Natural killer cell (primary cell): ENCODE data around the gene LAMA4. TPM values are rescaled to one million over a fixed set of nuclear protein-coding genes. Genes with fewer than 3 reads are reported as not detected.

Experiments used
- ATAC-seq, 3 donors: fragments of 150-1000 bp in 2 of 3; fragments of 200-7000 bp in 1 of 3; cut with Tn5 transposase; 1 replicate in 1 of 3; 2 replicates in 2 of 3; pipeline ENCODE4 v1.10.0; 2021; ENCODE audit warnings: mild to moderate bottlenecking in 2 of 3, moderate library complexity in 2 of 3
- DNase-seq, 2 donors: peaks; one replicate each; pipeline versions ENCODE4 v3.0.0 to v3.0.0-alpha.2; 2013 to 2021; ENCODE audit warnings: mixed read lengths in 1 of 2
- H3K27ac ChIP-seq: one replicate; pipeline ENCODE4 v1.5.1; 2013; ENCODE audit warnings: mild to moderate bottlenecking, low read length
- H3K27me3 ChIP-seq: one replicate; pipeline ENCODE4 v1.6.1; 2013; ENCODE audit warnings: low read length; ENCODE audit not compliant: control insufficient read depth, insufficient read depth
- H3K36me3 ChIP-seq: one replicate; pipeline ENCODE4 v1.6.1; 2013; ENCODE audit warnings: low read length; ENCODE audit not compliant: control insufficient read depth, insufficient read depth
- H3K4me1 ChIP-seq: one replicate; pipeline ENCODE4 v1.6.1; 2013; ENCODE audit warnings: low read length; ENCODE audit not compliant: control insufficient read depth, insufficient read depth
- H3K4me3 ChIP-seq: one replicate; pipeline ENCODE4 v1.5.1; 2013; ENCODE audit warnings: low read length
- H3K9me3 ChIP-seq: one replicate; pipeline ENCODE4 v1.6.1; 2013; ENCODE audit warnings: low read length; ENCODE audit not compliant: control insufficient read depth, insufficient read depth
- H3K27ac Mint-ChIP-seq, 2 donors: one replicate each; pipeline ENCODE4 v1.8.0; 2022; ENCODE audit warnings: mild to moderate bottlenecking in 2 of 2, mixed read lengths in 2 of 2, moderate library complexity in 1 of 2
- H3K27me3 Mint-ChIP-seq, 2 donors: one replicate each; pipeline ENCODE4 v1.8.0; 2022; ENCODE audit warnings: low read depth in 2 of 2, mixed read lengths in 2 of 2
- H3K36me3 Mint-ChIP-seq: one replicate; pipeline ENCODE4 v1.8.0; 2022; ENCODE audit warnings: mixed read lengths
- H3K4me1 Mint-ChIP-seq, 2 donors: one replicate each; pipeline ENCODE4 v1.8.0; 2022; ENCODE audit warnings: mixed read lengths in 2 of 2
- H3K4me3 Mint-ChIP-seq: one replicate; pipeline ENCODE4 v1.8.0; 2022; ENCODE audit warnings: mild to moderate bottlenecking, moderate library complexity, mixed read lengths
- H3K9me3 Mint-ChIP-seq, 2 donors: one replicate each; pipeline ENCODE4 v1.8.0; 2022; ENCODE audit warnings: mixed read lengths in 2 of 2
- CTCF ChIP-seq: fragments of 200-600 bp; IDR thresholded peaks from one replicate; pipeline ENCODE4 v1.8.0; 2022; ENCODE audit warnings: antibody characterized with exemption
- WGBS: methylation state at CpG from one replicate; pipeline ENCODE4 v1.1.7; 2013; ENCODE audit warnings: missing lambda C conversion rate; ENCODE audit not compliant: insufficient coverage; 5-methylcytosine and 5-hydroxymethylcytosine counted together
- intact Hi-C: fragments of 100-400 bp; cut with micrococcal nuclease; formaldehyde crosslinking; loops from one replicate; pipeline ENCODE4 v1.14.2; 2022
- total RNA-seq, 4 donors: library from RNA; stranded (reverse); fragments of 120-200 nt in 1 of 4; gene quantifications; one replicate each; pipeline versions ENCODE4 v1.2.3 to v1.2.4, GENCODE V29; 2013 to 2022

The LAMA4 gene
- total RNA-seq, 3 donors from 2014 or later (not counting 1 experiment from before 2014, with no cell fraction given), result not detected

GRCh38 chr6:112206110-112206458 lies 48.3 kb downstream of the LAMA4 start:
- intact Hi-C loops, result no loop called here
- DNase-seq (no peak), ATAC-seq (no peak)
- H3K27me3 ChIP-seq, result peaks cover 2% of the 10 kb centered on the region
- Mint-ChIP-seq H3K27me3 (peaks cover 17 to 62% of the 10 kb centered on the region in 2 donors), H3K4me1 (peaks cover 0 to 13% of the 10 kb centered on the region in 2 donors), H3K4me3 (no peak overlapping the region), H3K9me3 (no peaks in the 10 kb centered on the region), H3K36me3 (no peaks in the 10 kb centered on the region), H3K27ac (no peak overlapping the region)
- no peak overlapping the region for H3K27ac ChIP-seq
- H3K36me3 ChIP-seq, result no peaks in the 10 kb centered on the region
- no peak overlapping the region for H3K4me3 ChIP-seq
- H3K4me1 ChIP-seq, result no peaks in the 10 kb centered on the region
- no peak for TF ChIP-seq CTCF
- no peaks in the 10 kb centered on the region for H3K9me3 ChIP-seq

GRCh38 chr6:112205427-112206109 lies 48.8 kb downstream of the LAMA4 start:
- H3K36me3 Mint-ChIP-seq, result no peaks in the 10 kb centered on the region
- H3K4me3 Mint-ChIP-seq, result no peak overlapping the region
- 94% methylated on average over 4 of the region's 5 CpGs for WGBS
- peaks cover 0 to 13% of the 10 kb centered on the region in 2 donors for H3K4me1 Mint-ChIP-seq
- intact Hi-C loops, result no loop called here
- peaks cover 17 to 61% of the 10 kb centered on the region in 2 donors for H3K27me3 Mint-ChIP-seq
- Histone ChIP-seq H3K9me3 (no peaks in the 10 kb centered on the region), H3K4me3 (no peak overlapping the region), H3K36me3 (no peaks in the 10 kb centered on the region), H3K27ac (no peak overlapping the region), H3K27me3 (peaks cover 2% of the 10 kb centered on the region), H3K4me1 (no peaks in the 10 kb centered on the region)
- DNase-seq (no peak), ATAC-seq (no peak)
- H3K27ac Mint-ChIP-seq, result no peak overlapping the region
- no peak for TF ChIP-seq CTCF
- H3K9me3 Mint-ChIP-seq, result no peaks in the 10 kb centered on the region

GRCh38 chr6:112204350-112204706 lies 50.0 kb downstream of the LAMA4 start:
- Mint-ChIP-seq H3K4me1 (peaks cover 0 to 13% of the 10 kb centered on the region in 2 donors), H3K36me3 (no peaks in the 10 kb centered on the region), H3K27ac (peak overlapping the region in 1 of 2 donors; percentile 69), H3K9me3 (no peaks in the 10 kb centered on the region), H3K27me3 (peaks cover 11 to 70% of the 10 kb centered on the region in 2 donors), H3K4me3 (no peak overlapping the region)
- 81% methylated on average over 3 of the region's 4 CpGs for WGBS
- intact Hi-C loops, result no loop called here
- no peak overlapping the region for H3K27ac ChIP-seq
- no peaks in the 10 kb centered on the region for H3K9me3 ChIP-seq
- no peaks in the 10 kb centered on the region for H3K4me1 ChIP-seq
- ATAC-seq (no peak), DNase-seq (no peak)
- peaks cover 2% of the 10 kb centered on the region for H3K27me3 ChIP-seq
- no peak for TF ChIP-seq CTCF
- no peaks in the 10 kb centered on the region for H3K36me3 ChIP-seq
- no peak overlapping the region for H3K4me3 ChIP-seq
